ENCODE measurements around the gene TUT4.

GRCh38 chr1:52558941-52559340, 6.0 kb upstream of the TUT4 start:
- no peak for TF ChIP-seq CTCF (IDR thresholded peaks at IDR 0.05)
- no peak for TF ChIP-seq POLR2A (IDR thresholded peaks at IDR 0.05)

Data from Peyer's patch (tissue), 4 donors.